CD1c-positive myeloid dendritic cell (primary cell): ENCODE data around the gene SLC6A7.
"Not testable (repeated sequence)": the region's sequence is repeated elsewhere in the genome, so short reads cannot be mapped to it uniquely, and the experiment has no call there.

Experiments used
- DNase-seq: peaks from one replicate; pipeline ENCODE4 v3.0.0-alpha.2; 2016; ENCODE audit errors: extremely low spot score

SLC6A7 gene

GRCh38 chr5:150217038-150217437, 27.2 kb downstream of the SLC6A7 start:
- no peak for DNase-seq

GRCh38 chr5:150217873-150218692, 28.2 kb downstream of the SLC6A7 start:
- DNase-seq = peak; percentile 89

DNA sequence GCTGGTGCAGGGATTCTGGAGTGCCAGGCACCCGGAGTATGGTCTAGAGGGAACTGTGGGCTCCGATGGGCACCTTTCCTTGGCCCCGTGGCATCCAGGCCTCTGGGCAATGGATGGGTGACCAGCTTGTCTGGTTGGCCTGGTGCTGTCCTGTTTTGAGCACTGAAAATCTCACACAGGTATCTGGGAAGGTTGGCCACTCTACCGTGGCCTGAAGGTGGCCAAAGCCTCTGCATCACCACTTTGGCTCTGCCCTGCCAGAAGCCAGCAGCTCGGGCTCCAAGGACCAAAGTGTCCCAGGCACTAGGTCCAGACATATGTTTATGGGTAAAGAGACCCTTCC, 28.8 kb downstream of the SLC6A7 start:
- no peak for DNase-seq

DNA sequence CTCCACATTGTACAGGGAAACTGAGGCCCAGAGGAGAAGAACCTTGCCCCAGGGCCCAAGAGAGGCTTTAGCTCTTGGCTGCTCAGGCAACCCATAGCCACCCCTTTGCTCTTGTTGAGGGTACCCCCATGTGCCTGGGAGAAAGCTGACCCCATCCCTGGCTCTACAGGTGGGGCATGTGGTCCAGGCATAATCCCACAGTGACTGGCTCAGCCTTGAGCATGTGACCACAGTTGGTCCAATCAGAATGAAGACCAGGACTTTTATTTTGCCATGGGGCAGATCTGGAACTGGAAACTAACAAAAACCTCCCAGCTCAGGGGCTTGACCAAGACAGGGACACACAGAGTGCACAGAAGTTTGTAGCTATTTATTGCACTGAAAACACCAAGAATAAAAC, 29.3 kb downstream of the SLC6A7 start:
- no peak for DNase-seq

- no peak for DNase-seq
These were observed 30.0 kb downstream of the SLC6A7 start for GRCh38 chr5:150219861-150220260.

DNA sequence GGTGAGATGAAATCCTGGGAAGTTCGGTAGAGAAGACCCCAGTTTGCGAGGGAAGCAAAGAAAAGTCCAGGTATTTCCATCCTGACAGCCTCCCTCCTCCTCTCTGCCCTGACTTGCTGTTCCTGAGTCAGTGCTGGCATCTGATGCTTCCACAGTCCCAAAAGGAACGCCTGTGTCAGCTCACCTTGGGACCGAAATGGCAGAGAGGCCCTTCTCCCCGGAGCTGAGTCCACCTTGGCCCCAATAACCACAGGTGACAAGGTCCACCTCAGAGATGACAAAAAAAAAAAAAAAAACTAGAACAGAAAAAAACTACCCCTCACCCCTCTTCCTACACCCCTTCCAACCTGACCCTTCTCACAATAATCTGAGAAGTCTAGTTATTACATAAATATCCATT, 31.6 kb downstream of the SLC6A7 start:
- DNase-seq = no peak

DNA sequence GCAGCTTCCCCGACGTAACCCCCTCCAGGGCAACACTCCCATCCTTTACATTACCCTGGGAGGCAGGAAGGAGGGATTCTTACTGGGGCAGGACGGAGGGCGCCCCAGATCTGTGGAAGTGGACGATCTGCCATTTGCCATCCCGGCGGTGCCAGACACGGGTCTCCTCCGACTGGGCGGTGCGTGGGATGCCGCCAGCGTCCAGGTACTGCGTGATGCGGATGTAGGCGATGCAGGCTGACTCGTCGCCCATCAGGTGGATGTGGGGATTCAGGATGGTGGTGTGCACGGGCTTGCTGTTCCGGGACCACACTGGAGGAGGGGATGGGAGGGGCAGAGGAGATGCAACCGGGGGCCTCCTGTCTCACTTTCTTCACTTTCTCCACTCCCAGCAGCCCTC, 33.0 kb downstream of the SLC6A7 start:
- no peak for DNase-seq

DNA sequence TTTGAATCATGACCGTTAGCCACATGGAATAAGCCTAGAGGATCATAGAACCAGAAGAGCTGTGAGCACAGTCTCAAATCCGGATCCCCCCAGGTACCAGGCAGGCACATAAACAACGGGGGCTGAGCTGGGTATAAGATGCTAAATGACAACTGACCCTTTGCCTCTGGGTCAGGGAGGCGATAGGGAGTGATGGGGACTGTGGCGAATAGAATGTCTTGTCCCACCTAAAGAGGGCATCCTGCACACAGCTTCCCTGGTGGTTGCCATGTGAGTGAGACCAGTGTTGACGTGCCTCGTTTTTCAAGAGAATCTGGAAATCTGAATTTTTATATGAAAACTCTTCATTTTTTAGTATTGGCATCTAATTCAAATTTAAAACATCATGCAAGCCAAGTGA, 33.6 kb downstream of the SLC6A7 start:
- DNase-seq = no peak

DNA sequence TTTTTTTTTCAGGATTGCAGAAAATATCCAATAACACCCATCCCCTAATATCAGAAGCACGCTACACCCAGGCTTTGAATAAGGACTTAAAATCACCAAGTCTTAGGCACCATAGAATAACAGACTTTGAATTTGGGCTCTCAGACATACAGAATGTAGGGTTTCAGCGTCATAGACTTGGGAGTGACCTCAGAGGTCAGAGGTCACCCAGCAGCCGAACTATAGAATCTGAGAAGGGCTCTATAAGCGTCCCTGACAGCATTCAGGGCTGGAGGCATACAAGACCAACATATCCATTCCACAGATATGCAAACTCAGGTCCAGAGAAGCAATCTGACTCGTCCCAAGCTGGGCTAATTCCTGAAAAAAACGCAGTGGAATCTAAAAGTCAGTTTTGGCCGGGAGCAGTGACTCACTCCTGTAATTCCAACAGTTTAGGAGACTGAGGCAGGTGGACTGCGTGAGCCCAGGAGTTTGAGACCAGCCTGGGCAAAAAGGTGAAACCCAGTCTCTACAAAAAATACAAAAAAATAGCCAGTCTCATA, 34.7 kb downstream of the SLC6A7 start:
- no peak for DNase-seq

GRCh38 chr5:150227036-150227435, 37.2 kb downstream of the SLC6A7 start:
- no peak for DNase-seq

DNA sequence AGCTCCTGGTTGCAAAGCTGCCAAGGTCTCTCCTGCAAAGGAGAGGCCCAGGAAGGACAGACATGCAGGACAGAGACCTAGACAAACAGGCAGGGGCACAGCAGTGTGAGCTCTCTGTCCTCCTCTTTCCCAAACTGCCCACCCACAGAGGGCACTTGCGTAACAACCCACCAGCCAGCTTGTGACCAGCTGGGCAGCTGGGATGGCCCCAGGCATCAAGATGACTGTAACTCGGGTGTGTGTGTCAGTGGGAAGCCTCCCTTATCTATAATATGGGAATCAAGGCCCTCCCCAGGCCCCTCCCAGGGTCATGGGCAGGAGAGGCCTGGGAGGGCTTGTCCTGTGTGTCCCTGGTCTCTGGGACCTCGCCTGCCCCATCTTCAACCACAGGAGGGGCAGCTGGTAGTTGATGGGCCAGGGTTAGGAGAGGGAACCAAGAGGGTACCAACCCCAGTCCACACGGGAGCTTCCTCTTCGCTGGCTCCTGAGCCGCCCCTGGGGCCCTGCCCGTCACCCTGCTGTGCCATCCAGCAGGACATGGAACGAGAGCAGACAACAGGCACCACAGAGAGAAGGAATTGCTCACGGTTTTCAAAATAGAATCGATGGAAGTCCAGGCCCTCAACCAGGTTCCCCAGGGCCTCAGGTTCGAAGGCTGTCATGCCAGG, 37.9 kb downstream of the SLC6A7 start:
- DNase-seq = peak; percentile 21

GRCh38 chr5:150229571-150229970, 39.7 kb downstream of the SLC6A7 start:
- no peak for DNase-seq

GRCh38 chr5:150230842-150231241, 41.0 kb downstream of the SLC6A7 start:
- DNase-seq = no peak

- not testable (repeated sequence) for DNase-seq
These were observed 43.8 kb downstream of the SLC6A7 start for GRCh38 chr5:150233706-150234105.

- peak; percentile 58 for DNase-seq
These were observed 45.0 kb downstream of the SLC6A7 start for GRCh38 chr5:150234576-150235499.

GRCh38 chr5:150235500-150235854, 45.6 kb downstream of the SLC6A7 start:
- no peak for DNase-seq

DNA sequence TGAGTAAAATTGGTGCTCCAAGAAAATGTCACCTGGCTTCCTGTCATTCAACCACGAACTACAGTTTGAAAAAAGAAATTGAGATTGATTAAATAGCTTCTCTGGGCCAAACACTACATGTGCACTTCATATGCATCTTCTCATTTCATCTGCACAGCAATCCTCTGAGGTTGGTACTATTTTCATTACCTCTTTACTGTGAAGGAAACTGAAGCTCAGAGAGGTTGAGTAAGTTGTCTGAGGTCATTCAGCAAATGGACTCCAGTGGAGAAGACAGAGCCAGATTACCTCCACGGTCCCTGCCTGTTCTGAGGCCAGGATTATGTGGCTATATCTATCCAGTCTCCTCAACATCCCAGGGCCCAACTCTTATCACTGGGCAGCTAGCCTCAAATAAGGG, 46.5 kb downstream of the SLC6A7 start:
- no peak for DNase-seq

DNA sequence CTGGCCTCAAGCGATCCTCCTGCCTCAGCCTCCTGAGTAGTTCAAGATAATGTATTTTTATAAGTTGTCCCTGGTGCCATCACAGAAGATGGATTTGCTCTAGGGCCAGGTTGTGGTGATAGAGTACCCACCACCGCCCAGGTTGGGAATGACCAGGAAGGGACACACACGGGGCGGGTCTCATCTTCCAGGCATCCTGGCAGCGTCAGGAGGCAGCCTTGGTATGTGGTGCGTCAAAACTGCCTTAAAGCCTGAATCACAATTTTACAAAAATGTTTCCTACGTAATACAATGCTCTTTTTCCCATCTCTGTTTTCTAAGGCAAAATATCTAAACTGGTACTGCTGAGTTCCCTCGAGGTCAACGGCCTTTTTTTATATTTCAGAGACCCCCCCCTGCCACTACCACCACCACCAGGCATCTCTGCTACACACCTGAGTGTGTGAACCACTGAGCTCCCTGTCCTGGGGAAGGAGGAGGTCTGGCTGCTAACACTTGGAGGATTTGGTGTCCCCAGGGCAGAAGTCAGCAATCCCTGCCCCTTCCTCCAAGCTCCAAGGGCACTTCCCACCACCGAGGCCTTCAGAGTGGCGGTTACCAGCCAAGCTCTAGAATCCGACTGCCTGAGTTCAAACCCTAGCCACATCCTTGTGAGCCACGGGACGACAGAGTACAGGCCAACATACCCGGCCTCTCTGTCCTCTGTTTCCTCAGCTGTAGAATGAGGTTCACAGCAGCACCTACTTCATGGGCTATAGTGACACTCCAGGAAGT, 47.3 kb downstream of the SLC6A7 start:
- no peak for DNase-seq

- DNase-seq = no peak
These were observed 48.8 kb downstream of the SLC6A7 start for GRCh38 chr5:150238646-150239045.

DNA sequence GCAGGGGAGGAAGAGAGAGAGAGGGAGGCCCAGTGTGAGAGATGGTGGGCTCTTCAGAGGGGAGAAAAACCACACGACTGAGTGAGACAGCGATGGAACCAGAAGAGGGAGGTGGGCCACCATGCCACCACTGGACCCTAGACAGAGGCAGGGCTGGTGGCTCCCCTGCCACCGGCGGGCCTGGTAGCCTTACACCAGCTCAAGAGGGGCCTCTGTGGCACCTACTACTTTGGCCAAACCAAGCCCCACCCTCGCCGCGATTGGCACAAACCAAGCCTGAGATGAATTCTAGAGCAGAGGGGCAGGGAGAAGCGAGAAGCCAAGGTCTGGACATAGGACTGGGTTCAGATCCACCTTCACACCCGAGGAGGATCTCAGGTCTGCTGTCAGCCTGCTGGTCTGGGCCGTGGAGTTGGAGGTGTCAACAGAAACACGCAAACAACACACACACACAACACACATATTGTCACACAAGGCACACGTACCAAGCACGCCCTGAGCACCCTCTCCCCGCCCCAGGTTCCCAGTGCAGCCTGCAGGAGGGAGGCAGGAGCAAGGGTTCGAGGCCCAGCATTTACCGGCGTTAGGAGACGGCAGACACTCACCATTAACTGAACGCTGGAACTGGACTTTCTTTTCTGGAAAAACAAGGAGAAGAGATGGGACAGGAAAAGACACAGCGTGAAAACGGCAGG, 49.4 kb downstream of the SLC6A7 start:
- DNase-seq = no peak

- DNase-seq = no peak
These were observed 49.9 kb downstream of the SLC6A7 start for GRCh38 chr5:150239794-150240122.
